Mesenchymal stem cell (in vitro differentiated cells and primary cell): ENCODE data around the gene FGF14.

Experiments
- DNase-seq: peaks from one replicate; pipeline ENCODE4 v3.0.0-alpha.2; 2013
- H2AFZ ChIP-seq: one replicate; pipeline ENCODE4 v1.6.1; 2013; ENCODE audit warnings: low read depth, mild to moderate bottlenecking, control low read depth, inconsistent platforms, low read length, moderate library complexity
- H2AK5ac ChIP-seq: 2 replicates; pipeline ENCODE4 v1.6.1; 2013; ENCODE audit warnings: low read length, moderate library complexity, mild to moderate bottlenecking, inconsistent platforms; ENCODE audit not compliant: severe bottlenecking
- H2BK120ac ChIP-seq: one replicate; pipeline ENCODE4 v1.6.1; 2013; ENCODE audit warnings: low read depth, mild to moderate bottlenecking, inconsistent platforms, low read length, moderate library complexity
- H2BK12ac ChIP-seq, 2 experiments: one replicate each; pipeline ENCODE4 v1.6.1; 2013; ENCODE audit warnings: inconsistent platforms in 2 of 2, low read length in 2 of 2, mild to moderate bottlenecking in 2 of 2, moderate library complexity in 2 of 2, control low read depth in 1 of 2
- H2BK15ac ChIP-seq: one replicate; pipeline ENCODE4 v1.6.1; 2013; ENCODE audit warnings: mild to moderate bottlenecking, low read depth, inconsistent platforms; ENCODE audit not compliant: poor library complexity, severe bottlenecking
- H2BK5ac ChIP-seq: 2 replicates; pipeline ENCODE4 v1.6.1; 2013; ENCODE audit warnings: low read depth, mild to moderate bottlenecking, low read length, control low read depth, inconsistent platforms; ENCODE audit not compliant: poor library complexity, severe bottlenecking
- H3K14ac ChIP-seq, 2 experiments: one replicate each; pipeline ENCODE4 v1.6.1; 2013; ENCODE audit warnings: inconsistent platforms in 2 of 2, low read length in 2 of 2, control low read depth in 1 of 2, mild to moderate bottlenecking in 1 of 2, moderate library complexity in 1 of 2
- H3K18ac ChIP-seq, 2 experiments: one replicate each; pipeline ENCODE4 v1.6.1; 2013; ENCODE audit warnings: inconsistent platforms in 2 of 2, low read length in 2 of 2, control low read depth in 1 of 2, low read depth in 1 of 2, mild to moderate bottlenecking in 1 of 2
- H3K23ac ChIP-seq, 2 experiments: one replicate each; pipeline ENCODE4 v1.6.1; 2013; ENCODE audit warnings: inconsistent platforms in 2 of 2, low read length in 2 of 2, mild to moderate bottlenecking in 2 of 2, moderate library complexity in 2 of 2, control low read depth in 1 of 2
- H3K27ac ChIP-seq: 2 replicates; pipeline ENCODE4 v1.5.1; 2013; ENCODE audit warnings: mild to moderate bottlenecking, moderate library complexity, low read length, control low read depth, inconsistent platforms; ENCODE audit not compliant: poor library complexity, severe bottlenecking
- H3K27me3 ChIP-seq, 2 experiments: 2 replicates each; pipeline versions ENCODE4 v1.6.1 to v1.7.0; 2013; ENCODE audit warnings: low read length in 2 of 2, mild to moderate bottlenecking in 2 of 2, moderate library complexity in 2 of 2, control low read depth in 1 of 2, inconsistent platforms in 1 of 2; ENCODE audit not compliant: control insufficient read depth in 1 of 2, insufficient read depth in 1 of 2
- H3K36me3 ChIP-seq, 2 experiments: 2 replicates each; pipeline versions ENCODE4 v1.6.1 to v1.7.0; 2013; ENCODE audit warnings: low read length in 2 of 2, control low read depth in 1 of 2, inconsistent platforms in 1 of 2, low read depth in 1 of 2, mild to moderate bottlenecking in 1 of 2; ENCODE audit not compliant: insufficient read depth in 2 of 2, control insufficient read depth in 1 of 2
- H3K4ac ChIP-seq, 2 experiments: one replicate each; pipeline ENCODE4 v1.6.1; 2013; ENCODE audit warnings: inconsistent platforms in 2 of 2, low read length in 2 of 2, mild to moderate bottlenecking in 2 of 2, moderate library complexity in 2 of 2, control low read depth in 1 of 2, low read depth in 1 of 2
- H3K4me1 ChIP-seq: 2 replicates; pipeline ENCODE4 v1.6.1; 2013; ENCODE audit warnings: low read depth, low read length, control low read depth; ENCODE audit not compliant: control insufficient read depth, insufficient read depth
- H3K4me2 ChIP-seq: 2 replicates; pipeline ENCODE4 v1.6.1; 2013; ENCODE audit warnings: low read length, mild to moderate bottlenecking, inconsistent platforms; ENCODE audit not compliant: poor library complexity, severe bottlenecking
- H3K4me3 ChIP-seq, 2 experiments: 2 replicates each; pipeline versions ENCODE4 v1.5.1 to v1.7.0; 2013; ENCODE audit warnings: low read length in 2 of 2, mild to moderate bottlenecking in 2 of 2, control low read depth in 1 of 2, low read depth in 1 of 2; ENCODE audit not compliant: insufficient read depth in 1 of 2
- H3K79me1 ChIP-seq: replicated peaks from 2 replicates; pipeline ENCODE4 v1.6.1; 2013; ENCODE audit warnings: mild to moderate bottlenecking, control low read depth, low read length, inconsistent platforms; ENCODE audit not compliant: poor library complexity, severe bottlenecking
- H3K9ac ChIP-seq: 2 replicates; pipeline ENCODE4 v1.7.0; 2013; ENCODE audit warnings: mild to moderate bottlenecking, low read length, moderate library complexity
- H3K9me3 ChIP-seq: 2 replicates; pipeline ENCODE4 v1.7.0; 2013; ENCODE audit warnings: mild to moderate bottlenecking, low read length; ENCODE audit not compliant: control insufficient read depth
- H4K8ac ChIP-seq: one replicate; pipeline ENCODE4 v1.6.1; 2013; ENCODE audit warnings: inconsistent platforms, mild to moderate bottlenecking, low read length, moderate library complexity
- H4K91ac ChIP-seq: one replicate; pipeline ENCODE4 v1.6.1; 2013; ENCODE audit warnings: mild to moderate bottlenecking, low read length, inconsistent platforms
- WGBS: methylation state at CpG from one replicate; pipeline ENCODE4 v1.1.7; 2013; ENCODE audit warnings: mixed read lengths; 5-methylcytosine and 5-hydroxymethylcytosine counted together

FGF14 gene

DNA sequence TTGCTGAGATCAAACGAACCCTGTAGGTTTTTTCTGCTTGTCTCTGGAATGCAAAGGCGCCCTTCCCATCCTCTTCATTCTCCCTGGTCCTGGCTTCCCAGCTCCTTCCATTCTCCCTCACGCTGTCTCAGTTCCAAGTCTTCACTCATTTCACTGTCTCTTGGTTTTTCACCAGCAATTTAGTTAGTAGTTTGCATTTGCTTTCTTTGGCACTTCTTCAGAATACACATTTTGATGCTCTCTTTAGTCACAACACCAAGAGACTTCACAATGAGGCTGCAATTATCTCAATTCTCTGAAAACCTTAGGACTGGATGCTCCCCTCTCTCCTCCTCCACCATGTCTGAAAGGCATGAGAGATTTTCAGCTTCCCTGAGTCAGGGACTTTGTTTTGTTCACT, 470.7 kb downstream of the FGF14 start:
- no peak overlapping the region for H3K27ac ChIP-seq
- no peaks in the 10 kb centered on the region for H3K79me1 ChIP-seq
- no peak for DNase-seq
- H3K14ac ChIP-seq, result no peak overlapping the region
- H3K27me3 ChIP-seq, result peaks cover 0 to 14% of the 10 kb centered on the region in 2 experiments
- no peak overlapping the region for H4K8ac ChIP-seq
- no peaks in the 10 kb centered on the region for H3K9me3 ChIP-seq
- no peak overlapping the region for H3K4me3 ChIP-seq
- H3K36me3 ChIP-seq, result no peaks in the 10 kb centered on the region
- no peak overlapping the region for H3K9ac ChIP-seq
- H3K4ac ChIP-seq, result no peak overlapping the region
- no peak overlapping the region for H2AK5ac ChIP-seq
- no peak overlapping the region for H3K4me2 ChIP-seq
- H2BK12ac ChIP-seq, result no peak overlapping the region
- WGBS, result 69% methylated on average over 3 of the region's 3 CpGs
- no peak overlapping the region for H3K18ac ChIP-seq
- H2BK5ac ChIP-seq, result no peak overlapping the region
- H3K4me1 ChIP-seq, result no peaks in the 10 kb centered on the region
- H2BK120ac ChIP-seq, result no peak overlapping the region
- no peak overlapping the region for H4K91ac ChIP-seq
- H2AFZ ChIP-seq, result no peak overlapping the region
- H3K23ac ChIP-seq, result no peak overlapping the region
- no peak overlapping the region for H2BK15ac ChIP-seq

DNA sequence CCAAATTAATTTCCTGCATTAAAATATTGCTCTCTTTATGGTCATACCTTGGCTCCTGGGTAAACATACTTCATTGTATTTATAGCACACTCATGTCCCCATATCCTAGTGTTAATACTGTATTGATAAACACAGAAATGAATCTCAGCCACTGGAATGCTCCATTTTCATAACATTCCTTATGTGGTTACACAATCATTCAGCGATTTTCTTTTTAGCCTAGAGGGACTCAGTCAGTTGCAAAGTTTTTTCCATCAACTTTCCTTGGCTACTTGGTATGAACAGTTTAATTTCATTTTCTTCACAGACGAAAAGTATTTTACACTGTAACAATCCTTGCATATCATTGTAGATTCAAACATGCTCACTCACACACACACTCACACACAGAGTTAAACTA, 471.5 kb downstream of the FGF14 start:
- Histone ChIP-seq H3K9me3 (no peaks in the 10 kb centered on the region), H3K14ac (no peak overlapping the region), H2AFZ (no peak overlapping the region), H3K36me3 (no peaks in the 10 kb centered on the region), H4K91ac (no peak overlapping the region), H3K4ac (no peak overlapping the region), H2BK15ac (no peak overlapping the region), H4K8ac (no peak overlapping the region), H3K4me1 (no peaks in the 10 kb centered on the region), H2BK120ac (no peak overlapping the region), H2AK5ac (no peak overlapping the region), H2BK12ac (no peak overlapping the region), H3K4me2 (no peak overlapping the region), H3K9ac (no peak overlapping the region), H3K18ac (no peak overlapping the region), H3K27ac (no peak overlapping the region), H3K27me3 (peaks cover 0 to 19% of the 10 kb centered on the region in 2 experiments), H3K4me3 (no peak overlapping the region), H3K23ac (no peak overlapping the region), H2BK5ac (no peak overlapping the region), H3K79me1 (no peaks in the 10 kb centered on the region)
- no peak for DNase-seq
- 81% methylated on average over 2 of the region's 2 CpGs for WGBS

DNA sequence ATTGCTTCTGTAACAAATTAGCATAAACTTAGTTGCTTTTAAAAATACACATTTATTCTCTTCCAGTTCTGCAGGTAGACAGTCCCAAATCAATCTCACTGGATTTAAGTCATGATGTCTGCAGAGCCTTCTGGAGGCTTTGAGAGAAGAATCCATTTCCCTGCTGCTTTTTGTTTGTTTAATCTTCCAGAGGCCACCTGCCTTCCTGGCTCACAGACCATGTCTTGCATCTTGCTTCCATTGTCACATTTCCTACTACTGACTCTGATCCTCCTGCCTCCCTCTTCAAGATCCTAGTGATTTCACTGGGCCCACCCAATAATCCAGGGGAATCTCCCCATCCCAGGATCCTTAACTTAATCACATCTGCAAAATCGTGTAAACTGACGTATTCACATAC, 476.1 kb downstream of the FGF14 start:
- H3K18ac ChIP-seq, result no peak overlapping the region
- H2BK12ac ChIP-seq, result no peak overlapping the region
- H3K9me3 ChIP-seq, result no peaks in the 10 kb centered on the region
- no peak for DNase-seq
- no peaks in the 10 kb centered on the region for H3K4me1 ChIP-seq
- no peaks in the 10 kb centered on the region for H3K36me3 ChIP-seq
- no peak overlapping the region for H2BK5ac ChIP-seq
- no peak overlapping the region for H2AFZ ChIP-seq
- H4K91ac ChIP-seq, result no peak overlapping the region
- no peak overlapping the region for H3K14ac ChIP-seq
- no peak overlapping the region for H2BK120ac ChIP-seq
- H3K4me3 ChIP-seq, result no peak overlapping the region
- H3K27ac ChIP-seq, result no peak overlapping the region
- H4K8ac ChIP-seq, result no peak overlapping the region
- H3K23ac ChIP-seq, result no peak overlapping the region
- whole genome bisulfite sequencing, result 82% methylated on average over 2 of the region's 2 CpGs
- H2AK5ac ChIP-seq, result no peak overlapping the region
- no peak overlapping the region for H3K4ac ChIP-seq
- H3K9ac ChIP-seq, result no peak overlapping the region
- no peak overlapping the region for H3K4me2 ChIP-seq
- peaks cover 17 to 27% of the 10 kb centered on the region in 2 experiments for H3K27me3 ChIP-seq
- no peaks in the 10 kb centered on the region for H3K79me1 ChIP-seq
- no peak overlapping the region for H2BK15ac ChIP-seq

DNA sequence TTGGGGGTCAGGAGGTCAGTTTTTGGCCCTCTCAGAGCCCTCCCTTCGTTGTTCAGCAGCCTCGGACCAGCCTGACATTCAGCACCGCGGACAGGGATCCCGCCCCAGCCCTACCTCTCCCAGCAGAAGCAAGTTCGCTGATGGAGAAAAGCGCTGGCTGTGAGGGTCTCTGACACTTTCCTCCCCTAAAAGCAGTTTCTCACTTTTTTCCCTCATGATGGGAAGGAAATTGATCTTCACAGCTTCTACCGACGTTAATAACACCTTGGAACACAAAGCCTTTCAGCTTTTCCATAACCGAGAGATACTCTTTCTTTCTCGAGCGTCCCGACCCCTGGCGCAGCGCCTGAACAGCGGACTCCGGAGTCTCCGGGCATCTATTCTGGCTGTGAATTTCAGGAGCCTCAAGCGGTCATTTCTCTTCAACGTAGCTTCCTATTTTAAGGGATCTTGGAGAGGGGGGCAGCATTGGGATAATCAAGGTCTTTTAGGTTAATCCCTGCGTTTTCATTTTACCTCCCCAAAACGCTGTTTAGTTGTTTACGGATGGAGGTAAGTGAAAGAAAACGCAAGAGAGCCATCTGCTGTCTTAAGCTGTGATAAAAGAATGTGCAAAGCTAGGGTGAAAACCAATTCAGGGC, 482.2 kb downstream of the FGF14 start:
- Histone ChIP-seq H2AK5ac (no peak overlapping the region), H3K18ac (no peak overlapping the region), H3K4me3 (peak overlapping the region in 1 of 2 experiments; percentile 64), H4K8ac (no peak overlapping the region), H2BK12ac (no peak overlapping the region), H3K4me1 (peaks cover 13% of the 10 kb centered on the region), H2AFZ (no peak overlapping the region), H3K4me2 (peak overlapping the region; percentile 63), H3K27me3 (peaks cover 59 to 73% of the 10 kb centered on the region in 2 experiments), H2BK15ac (no peak overlapping the region), H2BK5ac (no peak overlapping the region), H3K4ac (no peak overlapping the region), H3K79me1 (no peaks in the 10 kb centered on the region), H3K36me3 (no peaks in the 10 kb centered on the region), H2BK120ac (no peak overlapping the region), H3K9me3 (no peaks in the 10 kb centered on the region), H3K9ac (no peak overlapping the region), H3K14ac (no peak overlapping the region), H4K91ac (no peak overlapping the region), H3K27ac (no peak overlapping the region), H3K23ac (no peak overlapping the region)
- peak; percentile 42 for DNase-seq
- 4% methylated on average over 24 of the region's 24 CpGs for WGBS
